Nephron (organoid): ENCODE results near the gene WDR45B.

ENCODE experiments used
- H3K27ac Mint-ChIP-seq, 3 experiments: 2 replicates each; pipeline ENCODE4 v1.8.0; 2020; ENCODE audit warnings: mixed read lengths in 3 of 3, mild to moderate bottlenecking in 2 of 3, moderate library complexity in 1 of 3
- H3K27me3 Mint-ChIP-seq: 2 replicates; pipeline ENCODE4 v1.8.0; 2021; ENCODE audit warnings: low read depth, mild to moderate bottlenecking, moderate library complexity, mixed read lengths
- H3K36me3 Mint-ChIP-seq: 2 replicates; pipeline ENCODE4 v1.8.0; 2020; ENCODE audit warnings: low read depth, mixed read lengths
- H3K4me1 Mint-ChIP-seq: 2 replicates; pipeline ENCODE4 v1.8.0; 2020; ENCODE audit warnings: mixed read lengths
- H3K4me3 Mint-ChIP-seq, 3 experiments: 2 replicates each; pipeline ENCODE4 v1.8.0; 2020; ENCODE audit warnings: mild to moderate bottlenecking in 3 of 3, mixed read lengths in 3 of 3, moderate library complexity in 2 of 3
- H3K9me3 Mint-ChIP-seq: 2 replicates; pipeline ENCODE4 v1.8.0; 2020; ENCODE audit warnings: mixed read lengths
- CTCF ChIP-seq, 3 experiments: fragments of 200-600 bp; sonication (generic); IDR thresholded peaks; one replicate each; pipeline ENCODE4 v1.5.0; 2021; ENCODE audit warnings: antibody characterized with exemption in 3 of 3; ENCODE audit not compliant: unreplicated experiment in 3 of 3

Gene WDR45B

GRCh38 chr17:82596837-82597672 lies 51.2 kb downstream of the WDR45B start:
- Mint-ChIP-seq H3K4me3 (no peak overlapping the region), H3K27ac (peak overlapping the region in 2 of 3 experiments; percentile 51 to 71), H3K4me1 (peaks cover 21% of the 10 kb centered on the region), H3K36me3 (peaks cover 44% of the 10 kb centered on the region), H3K9me3 (no peaks in the 10 kb centered on the region), H3K27me3 (no peaks in the 10 kb centered on the region)
- no peak for TF ChIP-seq CTCF (IDR thresholded peaks at IDR 0.05; ENCODE audit: unreplicated experiment in 3 of 3)

GRCh38 chr17:82596296-82596695 lies 51.9 kb downstream of the WDR45B start:
- Mint-ChIP-seq H3K36me3 (peaks cover 36% of the 10 kb centered on the region), H3K27me3 (no peaks in the 10 kb centered on the region), H3K27ac (peak overlapping the region in 2 of 3 experiments; percentile 51 to 71), H3K4me3 (no peak overlapping the region), H3K4me1 (peaks cover 18% of the 10 kb centered on the region), H3K9me3 (no peaks in the 10 kb centered on the region)
- TF ChIP-seq CTCF (IDR thresholded peaks at IDR 0.05; ENCODE audit: unreplicated experiment in 3 of 3) = no peak

DNA sequence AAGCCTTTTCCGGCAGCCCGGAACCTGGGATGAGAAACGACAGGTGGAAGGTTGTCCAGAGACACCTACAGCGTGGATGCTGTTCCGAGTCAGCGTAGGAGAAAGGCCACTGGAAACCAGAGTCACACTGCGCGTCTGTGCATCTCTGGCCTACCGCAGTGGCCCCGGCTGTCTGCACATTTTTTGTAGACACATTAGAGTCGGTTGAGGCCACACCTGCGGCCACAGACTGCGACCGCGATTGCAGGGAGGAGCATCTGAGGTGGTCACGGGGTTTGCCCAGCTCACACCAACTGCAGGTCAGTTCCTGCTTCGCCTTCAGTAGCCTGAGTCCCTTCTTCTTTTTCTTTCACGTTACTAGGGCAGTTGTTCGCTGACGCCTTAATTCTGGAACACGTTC lies 52.4 kb downstream of the WDR45B start:
- peaks cover 32% of the 10 kb centered on the region for H3K36me3 Mint-ChIP-seq
- H3K4me1 Mint-ChIP-seq = peaks cover 14% of the 10 kb centered on the region
- TF ChIP-seq CTCF (IDR thresholded peaks at IDR 0.05; ENCODE audit: unreplicated experiment in 3 of 3) = no peak
- no peaks in the 10 kb centered on the region for H3K9me3 Mint-ChIP-seq
- H3K4me3 Mint-ChIP-seq = no peak overlapping the region
- H3K27ac Mint-ChIP-seq = no peak overlapping the region
- H3K27me3 Mint-ChIP-seq = no peaks in the 10 kb centered on the region

DNA sequence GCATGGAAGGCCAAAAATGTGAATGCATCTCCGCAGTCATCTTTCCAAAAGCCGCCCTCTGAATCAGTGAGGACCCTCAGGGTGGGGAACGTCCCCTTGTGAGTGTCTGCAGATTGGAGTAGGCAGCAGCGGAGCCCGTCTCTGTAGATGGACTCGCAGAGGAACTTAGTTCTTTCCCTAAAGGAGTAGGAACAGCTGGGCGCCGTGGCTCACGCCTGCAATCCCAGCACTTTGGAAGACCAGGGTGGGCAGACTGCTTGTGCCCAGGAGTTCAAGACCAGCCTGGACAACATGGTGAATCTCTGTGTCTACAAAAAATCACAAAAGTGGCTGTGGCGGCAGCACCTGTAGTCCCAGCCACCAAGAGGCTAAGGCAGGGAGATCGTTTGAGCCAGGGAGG lies 53.7 kb downstream of the WDR45B start:
- Mint-ChIP-seq H3K4me1 (peaks cover 13% of the 10 kb centered on the region), H3K27ac (peak overlapping the region in 2 of 3 experiments; percentile 43 to 75), H3K4me3 (peak overlapping the region; percentile 52 to 83 (median 54)), H3K27me3 (no peaks in the 10 kb centered on the region), H3K9me3 (no peaks in the 10 kb centered on the region), H3K36me3 (peaks cover 31% of the 10 kb centered on the region)
- no peak for TF ChIP-seq CTCF (IDR thresholded peaks at IDR 0.05; ENCODE audit: unreplicated experiment in 3 of 3)

DNA sequence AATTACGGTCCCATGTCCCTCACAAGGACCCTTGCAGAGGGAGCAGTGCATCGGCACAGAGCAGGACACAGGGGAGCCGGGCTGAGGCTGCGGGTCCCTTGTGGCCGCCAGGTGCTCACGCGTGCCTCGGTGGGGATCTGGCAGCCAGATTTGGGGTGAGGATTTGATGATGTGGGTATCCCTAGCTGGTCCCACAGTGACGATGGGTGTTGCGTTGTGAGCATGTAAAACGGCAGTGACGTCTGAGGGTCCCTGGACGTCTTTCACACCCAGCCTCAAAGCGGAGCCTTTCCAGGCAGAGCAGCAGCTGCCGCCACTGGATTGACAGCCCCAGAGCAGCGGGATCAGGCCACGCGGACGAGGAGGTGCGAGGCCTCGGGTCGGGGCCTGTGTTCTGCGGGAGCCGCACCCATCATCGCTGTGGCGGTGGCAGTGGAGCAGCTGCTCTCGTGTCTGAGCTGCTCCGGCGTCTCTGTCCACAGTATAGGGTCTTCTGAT lies 54.6 kb downstream of the WDR45B start:
- peaks cover 28% of the 10 kb centered on the region for H3K36me3 Mint-ChIP-seq
- no peak for TF ChIP-seq CTCF (IDR thresholded peaks at IDR 0.05; ENCODE audit: unreplicated experiment in 3 of 3)
- H3K9me3 Mint-ChIP-seq = no peaks in the 10 kb centered on the region
- peak overlapping the region; percentile 90 to 95 (median 90) for H3K27ac Mint-ChIP-seq
- H3K4me1 Mint-ChIP-seq = peaks cover 13% of the 10 kb centered on the region
- no peaks in the 10 kb centered on the region for H3K27me3 Mint-ChIP-seq
- H3K4me3 Mint-ChIP-seq = peak overlapping the region; percentile 82 to 85 (median 83)
